B cell (primary cell): ENCODE data around the gene B4GALT3. TPM values are rescaled to one million over a fixed set of nuclear protein-coding genes. Genes with fewer than 3 reads are reported as not detected.

ENCODE experiments used
- ATAC-seq: fragments of 200-7000 bp; cut with Tn5 transposase; one replicate; pipeline ENCODE4 v1.10.0; 2021; ENCODE audit warnings: low read depth, mild to moderate bottlenecking, moderate number of reproducible peaks, moderate library complexity
- CTCF ChIA-PET: fragments of 350-600 bp; sonication (Branson Sonifier 250); formaldehyde crosslinking; loops from one replicate; lab custom pipeline; 2021; ENCODE audit warnings: antibody characterized with exemption, inconsistent platforms; lab: Charles Lee
- POLR2A ChIA-PET: fragments of 350-600 bp; sonication (Branson Sonifier 250); formaldehyde crosslinking; loops from one replicate; lab custom pipeline; 2021; ENCODE audit warnings: antibody characterized with exemption; lab: Charles Lee
- DNase-seq: peaks from one replicate; pipeline ENCODE4 v3.0.0; 2013
- H2AFZ ChIP-seq: 2 replicates; pipeline ENCODE4 v1.6.1; 2012; ENCODE audit warnings: mild to moderate bottlenecking, low read depth, low read length; ENCODE audit not compliant: insufficient read depth, poor library complexity, severe bottlenecking
- H3K27ac ChIP-seq, 2 donors: 1 replicate in 1 of 2; 2 replicates in 1 of 2; pipeline ENCODE4 v1.5.1; 2012 to 2013; ENCODE audit warnings: low read length in 2 of 2, mild to moderate bottlenecking in 2 of 2, moderate library complexity in 1 of 2
- H3K27me3 ChIP-seq, 4 experiments: fragments of 200-600 bp in 1 of 4; sonication (generic) in 1 of 4; replicated peaks in 1 of 4; 1 replicate in 2 of 4; 2 replicates in 2 of 4; pipeline versions ENCODE4 v1.6.1 to v1.7.0; 2013 to 2016; ENCODE audit warnings: low read length in 3 of 4, mild to moderate bottlenecking in 2 of 4, mixed read lengths in 1 of 4, moderate library complexity in 1 of 4; ENCODE audit not compliant: insufficient read depth in 4 of 4, control insufficient read depth in 3 of 4; ENCODE audit errors: control extremely low read depth in 1 of 4
- H3K36me3 ChIP-seq, 2 experiments: replicated peaks in 1 of 2; 1 replicate in 1 of 2; 2 replicates in 1 of 2; pipeline versions ENCODE4 v1.6.1 to v1.7.1; 2013; ENCODE audit warnings: low read length in 1 of 2; ENCODE audit not compliant: insufficient read depth in 2 of 2, control insufficient read depth in 1 of 2; ENCODE audit errors: control extremely low read depth in 1 of 2, extremely low read depth in 1 of 2
- H3K4me1 ChIP-seq, 2 donors: fragments of 200-600 bp in 1 of 2; sonication (generic) in 1 of 2; 1 replicate in 1 of 2; 2 replicates in 1 of 2; pipeline versions ENCODE4 v1.5.1 to v1.6.1; 2013 to 2017; ENCODE audit warnings: low read length in 2 of 2; ENCODE audit not compliant: control insufficient read depth in 2 of 2, insufficient read depth in 2 of 2
- H3K4me2 ChIP-seq: replicated peaks from 2 replicates; pipeline ENCODE3; 2012; ENCODE audit warnings: mild to moderate bottlenecking, low read depth, low read length; ENCODE audit not compliant: poor library complexity, severe bottlenecking
- H3K4me3 ChIP-seq, 5 experiments: fragments of 200-600 bp in 1 of 5; sonication (generic) in 1 of 5; 1 replicate in 3 of 5; 2 replicates in 2 of 5; pipeline versions ENCODE4 v1.5.1 to v1.7.0; 2011 to 2016; ENCODE audit warnings: low read length in 4 of 5, mild to moderate bottlenecking in 4 of 5, low read depth in 2 of 5, control low read depth in 1 of 5, moderate library complexity in 1 of 5; ENCODE audit not compliant: insufficient read depth in 1 of 5; ENCODE audit errors: control extremely low read depth in 1 of 5, extremely low read depth in 1 of 5
- H3K79me2 ChIP-seq: fragments of 200-600 bp; sonication (generic); one replicate; pipeline ENCODE4 v1.6.0; 2016; ENCODE audit warnings: low read length; ENCODE audit not compliant: control insufficient read depth, insufficient read depth
- H3K9ac ChIP-seq: fragments of 200-600 bp; sonication (generic); 2 replicates; pipeline ENCODE4 v1.6.1; 2017; ENCODE audit warnings: mild to moderate bottlenecking, low read length, moderate library complexity
- H3K9me3 ChIP-seq, 3 donors: one replicate each; pipeline versions ENCODE4 v1.6.1 to v1.7.1; 2013; ENCODE audit warnings: low read length in 2 of 3; ENCODE audit not compliant: control insufficient read depth in 2 of 3, insufficient read depth in 1 of 3; ENCODE audit errors: control extremely low read depth in 1 of 3
- H4K20me1 ChIP-seq: 2 replicates; pipeline ENCODE4 v1.6.0; 2012; ENCODE audit warnings: mild to moderate bottlenecking, low read length; ENCODE audit not compliant: insufficient read depth, control insufficient read depth, poor library complexity, severe bottlenecking
- H3K27ac Mint-ChIP-seq: one replicate; pipeline ENCODE4 v1.8.0; 2021; ENCODE audit warnings: mixed read lengths
- H3K27me3 Mint-ChIP-seq: one replicate; pipeline ENCODE4 v1.8.0; 2021; ENCODE audit warnings: mixed read lengths
- H3K4me1 Mint-ChIP-seq: one replicate; pipeline ENCODE4 v1.8.0; 2021; ENCODE audit warnings: mixed read lengths
- H3K4me3 Mint-ChIP-seq: one replicate; pipeline ENCODE4 v1.8.0; 2021; ENCODE audit warnings: mixed read lengths
- H3K9me3 Mint-ChIP-seq: one replicate; pipeline ENCODE4 v1.8.0; 2022; ENCODE audit warnings: mixed read lengths; ENCODE audit not compliant: insufficient read depth
- CTCF ChIP-seq: fragments of 200-600 bp; IDR thresholded peaks from one replicate; pipeline ENCODE4 v1.8.0; 2022; ENCODE audit warnings: antibody characterized with exemption, mild to moderate bottlenecking
- EZH2 ChIP-seq: IDR thresholded peaks from 2 replicates; pipeline ENCODE4 v1.6.1; 2012; ENCODE audit warnings: borderline replicate concordance, low read depth, mild to moderate bottlenecking, moderate library complexity, low read length; ENCODE audit not compliant: insufficient read depth, poor library complexity, severe bottlenecking
- WGBS: methylation state at CpG from one replicate; pipeline ENCODE4 v1.1.5; 2013; ENCODE audit warnings: missing lambda C conversion rate; ENCODE audit not compliant: insufficient coverage; 5-methylcytosine and 5-hydroxymethylcytosine counted together
- intact Hi-C: fragments of 100-400 bp; cut with micrococcal nuclease; formaldehyde crosslinking; loops from one replicate; pipeline ENCODE4 v1.10.0; 2022
- polyA plus RNA-seq: library from polyadenylated mRNA; depleted of rRNA; stranded (reverse); fragments of >200 nt; gene quantifications from 2 replicates; pipeline ENCODE4 v1.2.3, GENCODE V29; 2012
- total RNA-seq, 2 donors: library from RNA; stranded (reverse); fragments of 120-200 nt in 1 of 2; gene quantifications; 1 replicate in 1 of 2; 2 replicates in 1 of 2; pipeline versions ENCODE4 v1.2.3 to v1.2.4, GENCODE V29; 2013 to 2022

The B4GALT3 gene
- total and polyA plus RNA-seq, 2 donors (not counting 1 experiment from before 2014, with no cell fraction given), result 37.6 to 59.6 TPM

DNA sequence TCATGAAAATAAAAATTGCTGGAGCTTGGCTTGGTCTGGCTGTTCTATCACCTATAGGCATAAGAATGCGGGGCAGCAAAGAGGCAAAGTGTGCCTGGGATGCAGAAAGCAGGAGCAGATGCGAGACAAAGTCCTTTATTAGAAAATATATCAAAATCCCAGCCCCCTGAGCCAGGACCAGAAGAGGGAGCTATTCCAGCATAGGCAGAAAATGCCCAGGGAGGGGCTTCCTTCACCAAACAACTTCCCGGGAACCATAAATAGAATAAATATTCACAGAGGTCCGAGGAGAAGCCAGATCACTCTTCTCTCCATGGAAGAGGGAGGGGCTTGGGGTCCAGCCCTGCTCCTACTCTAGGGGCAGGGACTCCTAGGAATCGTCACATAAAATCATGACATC, 6.1 kb downstream of the B4GALT3 start:
- Histone ChIP-seq H4K20me1 (peaks cover 7% of the 10 kb centered on the region), H3K27me3 (no peaks in the 10 kb centered on the region), H2AFZ (no peak overlapping the region), H3K9me3 (no peaks in the 10 kb centered on the region), H3K79me2 (peaks cover 34% of the 10 kb centered on the region), H3K4me1 (peaks cover 17 to 25% of the 10 kb centered on the region in 2 donors), H3K9ac (no peak overlapping the region), H3K36me3 (peaks cover 3 to 65% of the 10 kb centered on the region in 2 experiments), H3K27ac (no peak overlapping the region), H3K4me3 (no peak overlapping the region), H3K4me2 (no peak overlapping the region)
- H3K9me3 Mint-ChIP-seq, result no peaks in the 10 kb centered on the region
- H3K27me3 Mint-ChIP-seq, result no peaks in the 10 kb centered on the region
- DNase-seq (no peak), ATAC-seq (no peak)
- ChIA-PET CTCF (interaction anchor here (0.9 to 1.2 kb wide), 4 partner anchors 13 to 54 kb away, joined by 3 to 5 read pairs (median 4); partner anchors contain the start of gene TOMM40L), POLR2A (no interaction called here)
- WGBS, result 100% methylated on average over 1 of the region's 5 CpGs
- peaks cover 40% of the 10 kb centered on the region for H3K4me1 Mint-ChIP-seq
- intact Hi-C loops, result no loop called here
- TF ChIP-seq CTCF (no peak), EZH2 (no peak)
- H3K4me3 Mint-ChIP-seq, result no peak overlapping the region
- H3K27ac Mint-ChIP-seq, result no peak overlapping the region

DNA sequence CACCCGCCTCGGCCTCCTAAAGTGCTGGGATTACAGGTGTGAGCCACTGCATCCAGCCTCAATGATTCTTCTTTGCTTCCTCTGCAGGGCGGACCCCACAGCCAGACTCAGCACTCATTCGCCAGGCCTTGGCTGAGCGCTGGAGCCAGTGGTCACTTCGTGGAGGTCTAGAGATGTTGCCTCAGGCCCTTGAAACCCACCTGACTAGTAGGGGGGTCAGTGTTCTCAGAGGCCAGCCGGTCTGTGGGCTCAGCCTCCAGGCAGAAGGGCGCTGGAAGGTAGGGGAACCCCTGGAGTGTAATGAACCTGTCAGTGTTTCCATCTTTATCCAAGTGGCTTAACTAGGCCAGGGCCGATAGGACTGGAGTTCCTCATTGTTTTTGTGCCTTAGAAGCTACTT, 8.4 kb downstream of the B4GALT3 start:
- CTCF ChIA-PET, result interaction anchor here (1.0 to 4.8 kb wide), 2 partner anchors 57 to 214 kb away, joined by 3 to 37 read pairs; partner anchors contain the start of gene TOMM40L

More for the DNA sequence above, 8.4 kb downstream of the B4GALT3 start:
- no peak overlapping the region for H2AFZ ChIP-seq
- peaks cover 19% of the 10 kb centered on the region for H3K79me2 ChIP-seq
- H3K9me3 Mint-ChIP-seq, result no peaks in the 10 kb centered on the region
- no peaks in the 10 kb centered on the region for H3K9me3 ChIP-seq
- peak overlapping the region; percentile 68 for H3K4me3 Mint-ChIP-seq
- ATAC-seq (no peak), DNase-seq (no peak)
- H3K4me3 ChIP-seq, result no peak overlapping the region
- WGBS, result 99% methylated on average over 7 of the region's 9 CpGs
- TF ChIP-seq EZH2 (no peak), CTCF (no peak)
- H4K20me1 ChIP-seq, result peaks cover 5% of the 10 kb centered on the region
- H3K4me1 Mint-ChIP-seq, result peaks cover 35% of the 10 kb centered on the region
- no peak overlapping the region for H3K9ac ChIP-seq
- no peak overlapping the region for H3K27ac ChIP-seq
- intact Hi-C loops, result no loop called here
- POLR2A ChIA-PET, result no interaction called here
- peaks cover 14 to 27% of the 10 kb centered on the region in 2 donors for H3K4me1 ChIP-seq
- no peak overlapping the region for H3K4me2 ChIP-seq
- H3K27ac Mint-ChIP-seq, result no peak overlapping the region
- peaks cover 3 to 50% of the 10 kb centered on the region in 2 experiments for H3K36me3 ChIP-seq
- H3K27me3 ChIP-seq, result no peaks in the 10 kb centered on the region
- H3K27me3 Mint-ChIP-seq, result no peaks in the 10 kb centered on the region
